ENCODE results near the gene GCG. TPM values are rescaled to one million over a fixed set of nuclear protein-coding genes. Genes with fewer than 3 reads are reported as not detected.

GCG gene
- total and polyA plus RNA-seq, 4 donors: not detected

DNA sequence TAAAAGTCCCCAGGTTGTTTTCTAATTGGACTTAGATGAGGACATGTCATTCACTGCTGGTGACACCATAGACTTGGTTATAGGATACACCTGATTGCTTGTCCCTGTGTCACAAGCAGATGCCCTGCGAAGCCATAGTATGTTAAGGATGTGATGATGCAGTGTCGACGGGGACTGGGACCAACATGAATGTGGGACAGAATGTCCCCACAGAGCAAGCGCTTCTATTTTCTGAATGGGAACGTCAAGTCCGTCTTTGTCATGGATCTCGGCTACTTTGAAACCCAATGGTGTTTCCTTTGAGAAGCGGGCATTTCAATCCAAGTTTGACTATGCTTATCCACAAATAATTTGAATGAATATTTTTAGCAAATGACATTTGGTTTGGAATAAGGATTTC lies 2.1 kb downstream of the GCG start:
- H3K36me3 ChIP-seq (ENCODE audit: control insufficient read depth in 4 of 4, insufficient read depth in 3 of 4, low read depth in 1 of 4, low read length in 3 of 4): no peaks in the 10 kb centered on the region
- no peak overlapping the region for H3K9ac ChIP-seq (ENCODE audit: low read depth in 1 of 2, low read length in 2 of 2)
- H3K27me3 ChIP-seq (ENCODE audit: control insufficient read depth in 4 of 4, insufficient read depth in 4 of 4, low read length in 3 of 4): peaks cover 0 to 8% (median 0%) of the 10 kb centered on the region in 4 donors
- 79% methylated on average over 8 of the region's 8 CpGs for WGBS
- H3K27ac ChIP-seq (ENCODE audit: low read depth in 1 of 2, low read length in 2 of 2): no peak overlapping the region
- H3K4me3 ChIP-seq (ENCODE audit: low read depth in 1 of 3, low read length in 3 of 3): no peak overlapping the region
- no peaks in the 10 kb centered on the region for H3K4me1 ChIP-seq (ENCODE audit: control insufficient read depth in 4 of 4, insufficient read depth in 4 of 4, low read length in 3 of 4)
- H3K9me3 ChIP-seq (ENCODE audit: control insufficient read depth in 4 of 4, low read length in 3 of 4): no peaks in the 10 kb centered on the region
- DNase-seq (ENCODE audit: low spot score): no peak
- TF ChIP-seq, protein P1, sequence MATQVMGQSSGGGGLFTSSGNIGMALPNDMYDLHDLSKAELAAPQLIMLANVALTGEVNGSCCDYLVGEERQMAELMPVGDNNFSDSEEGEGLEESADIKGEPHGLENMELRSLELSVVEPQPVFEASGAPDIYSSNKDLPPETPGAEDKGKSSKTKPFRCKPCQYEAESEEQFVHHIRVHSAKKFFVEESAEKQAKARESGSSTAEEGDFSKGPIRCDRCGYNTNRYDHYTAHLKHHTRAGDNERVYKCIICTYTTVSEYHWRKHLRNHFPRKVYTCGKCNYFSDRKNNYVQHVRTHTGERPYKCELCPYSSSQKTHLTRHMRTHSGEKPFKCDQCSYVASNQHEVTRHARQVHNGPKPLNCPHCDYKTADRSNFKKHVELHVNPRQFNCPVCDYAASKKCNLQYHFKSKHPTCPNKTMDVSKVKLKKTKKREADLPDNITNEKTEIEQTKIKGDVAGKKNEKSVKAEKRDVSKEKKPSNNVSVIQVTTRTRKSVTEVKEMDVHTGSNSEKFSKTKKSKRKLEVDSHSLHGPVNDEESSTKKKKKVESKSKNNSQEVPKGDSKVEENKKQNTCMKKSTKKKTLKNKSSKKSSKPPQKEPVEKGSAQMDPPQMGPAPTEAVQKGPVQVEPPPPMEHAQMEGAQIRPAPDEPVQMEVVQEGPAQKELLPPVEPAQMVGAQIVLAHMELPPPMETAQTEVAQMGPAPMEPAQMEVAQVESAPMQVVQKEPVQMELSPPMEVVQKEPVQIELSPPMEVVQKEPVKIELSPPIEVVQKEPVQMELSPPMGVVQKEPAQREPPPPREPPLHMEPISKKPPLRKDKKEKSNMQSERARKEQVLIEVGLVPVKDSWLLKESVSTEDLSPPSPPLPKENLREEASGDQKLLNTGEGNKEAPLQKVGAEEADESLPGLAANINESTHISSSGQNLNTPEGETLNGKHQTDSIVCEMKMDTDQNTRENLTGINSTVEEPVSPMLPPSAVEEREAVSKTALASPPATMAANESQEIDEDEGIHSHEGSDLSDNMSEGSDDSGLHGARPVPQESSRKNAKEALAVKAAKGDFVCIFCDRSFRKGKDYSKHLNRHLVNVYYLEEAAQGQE (IDR thresholded peaks at IDR 0.05): no peak
- no peak for TF ChIP-seq SP1 (IDR thresholded peaks at IDR 0.05)
- TF ChIP-seq, protein P2, sequence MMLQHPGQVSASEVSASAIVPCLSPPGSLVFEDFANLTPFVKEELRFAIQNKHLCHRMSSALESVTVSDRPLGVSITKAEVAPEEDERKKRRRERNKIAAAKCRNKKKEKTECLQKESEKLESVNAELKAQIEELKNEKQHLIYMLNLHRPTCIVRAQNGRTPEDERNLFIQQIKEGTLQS (IDR thresholded peaks at IDR 0.05): no peak
- TF ChIP-seq, protein P3, sequence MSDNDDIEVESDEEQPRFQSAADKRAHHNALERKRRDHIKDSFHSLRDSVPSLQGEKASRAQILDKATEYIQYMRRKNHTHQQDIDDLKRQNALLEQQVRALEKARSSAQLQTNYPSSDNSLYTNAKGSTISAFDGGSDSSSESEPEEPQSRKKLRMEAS (IDR thresholded peaks at IDR 0.05): no peak

DNA sequence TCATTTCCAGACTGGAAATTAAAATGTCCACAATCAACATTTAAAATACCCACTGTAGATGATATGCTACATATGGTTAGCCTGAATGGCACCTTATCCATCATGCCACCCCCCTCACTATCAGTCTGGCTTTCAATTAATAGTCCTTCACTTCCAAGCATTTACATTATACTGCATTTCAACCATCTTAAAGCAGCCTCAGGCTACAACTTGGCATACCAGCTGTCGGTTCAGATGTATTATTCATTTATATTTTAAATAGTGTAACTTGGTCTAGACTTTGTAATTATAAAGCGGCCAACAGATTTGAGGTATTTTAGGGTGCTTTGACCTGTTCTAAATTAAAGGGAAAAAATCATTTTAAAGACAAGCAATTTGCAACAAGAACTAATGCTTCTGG lies 2.6 kb downstream of the GCG start:
- Histone ChIP-seq H3K36me3 (ENCODE audit: control insufficient read depth in 4 of 4, insufficient read depth in 3 of 4, low read depth in 1 of 4, low read length in 3 of 4) (no peaks in the 10 kb centered on the region), H3K9ac (ENCODE audit: low read depth in 1 of 2, low read length in 2 of 2) (no peak overlapping the region), H3K9me3 (ENCODE audit: control insufficient read depth in 4 of 4, low read length in 3 of 4) (no peaks in the 10 kb centered on the region), H3K27me3 (ENCODE audit: control insufficient read depth in 4 of 4, insufficient read depth in 4 of 4, low read length in 3 of 4) (peaks cover 0 to 8% (median 0%) of the 10 kb centered on the region in 4 donors), H3K27ac (ENCODE audit: low read depth in 1 of 2, low read length in 2 of 2) (no peak overlapping the region), H3K4me1 (ENCODE audit: control insufficient read depth in 4 of 4, insufficient read depth in 4 of 4, low read length in 3 of 4) (no peaks in the 10 kb centered on the region), H3K4me3 (ENCODE audit: low read depth in 1 of 3, low read length in 3 of 3) (no peak overlapping the region)
- TF ChIP-seq, protein P2 (IDR thresholded peaks at IDR 0.05): no peak
- TF ChIP-seq FOXA2 (IDR thresholded peaks at IDR 0.05): no peak
- WGBS: 81% methylated on average over 2 of the region's 2 CpGs
- no peak for DNase-seq (ENCODE audit: low spot score)

DNA sequence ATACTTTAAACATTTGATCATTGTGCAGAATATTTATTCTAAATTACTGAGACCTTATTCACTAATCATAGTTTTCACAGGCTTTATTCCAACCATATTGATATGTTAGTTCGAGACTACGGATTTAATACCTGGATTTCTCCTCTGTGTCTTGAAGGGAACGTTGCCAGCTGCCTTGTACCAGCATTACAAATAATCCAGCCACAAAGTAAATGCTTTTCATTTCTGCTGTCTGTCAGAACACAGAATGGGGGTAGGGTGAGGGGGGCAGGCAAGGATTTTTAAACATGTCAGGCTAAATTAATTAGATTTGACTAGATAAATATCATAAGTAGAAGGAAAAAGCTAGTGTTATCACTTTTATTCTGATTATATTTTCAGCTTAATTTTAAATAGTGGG lies 3.1 kb downstream of the GCG start:
- no peak for DNase-seq (ENCODE audit: low spot score)
- peaks cover 0 to 8% (median 0%) of the 10 kb centered on the region in 4 donors for H3K27me3 ChIP-seq (ENCODE audit: control insufficient read depth in 4 of 4, insufficient read depth in 4 of 4, low read length in 3 of 4)
- H3K9me3 ChIP-seq (ENCODE audit: control insufficient read depth in 4 of 4, low read length in 3 of 4): no peaks in the 10 kb centered on the region
- no peak overlapping the region for H3K27ac ChIP-seq (ENCODE audit: low read depth in 1 of 2, low read length in 2 of 2)
- 68% methylated on average over 3 of the region's 3 CpGs for WGBS
- H3K9ac ChIP-seq (ENCODE audit: low read depth in 1 of 2, low read length in 2 of 2): no peak overlapping the region
- H3K36me3 ChIP-seq (ENCODE audit: control insufficient read depth in 4 of 4, insufficient read depth in 3 of 4, low read depth in 1 of 4, low read length in 3 of 4): no peaks in the 10 kb centered on the region
- TF ChIP-seq, protein P1 (IDR thresholded peaks at IDR 0.05): no peak
- TF ChIP-seq, protein P2 (IDR thresholded peaks at IDR 0.05): no peak
- TF ChIP-seq TAF1 (conservative IDR thresholded peaks at IDR 0.05) (no peak), HNF4A (conservative IDR thresholded peaks at IDR 0.05) (no peak), NR2F2 (IDR thresholded peaks at IDR 0.05) (no peak)
- TF ChIP-seq, protein P4, sequence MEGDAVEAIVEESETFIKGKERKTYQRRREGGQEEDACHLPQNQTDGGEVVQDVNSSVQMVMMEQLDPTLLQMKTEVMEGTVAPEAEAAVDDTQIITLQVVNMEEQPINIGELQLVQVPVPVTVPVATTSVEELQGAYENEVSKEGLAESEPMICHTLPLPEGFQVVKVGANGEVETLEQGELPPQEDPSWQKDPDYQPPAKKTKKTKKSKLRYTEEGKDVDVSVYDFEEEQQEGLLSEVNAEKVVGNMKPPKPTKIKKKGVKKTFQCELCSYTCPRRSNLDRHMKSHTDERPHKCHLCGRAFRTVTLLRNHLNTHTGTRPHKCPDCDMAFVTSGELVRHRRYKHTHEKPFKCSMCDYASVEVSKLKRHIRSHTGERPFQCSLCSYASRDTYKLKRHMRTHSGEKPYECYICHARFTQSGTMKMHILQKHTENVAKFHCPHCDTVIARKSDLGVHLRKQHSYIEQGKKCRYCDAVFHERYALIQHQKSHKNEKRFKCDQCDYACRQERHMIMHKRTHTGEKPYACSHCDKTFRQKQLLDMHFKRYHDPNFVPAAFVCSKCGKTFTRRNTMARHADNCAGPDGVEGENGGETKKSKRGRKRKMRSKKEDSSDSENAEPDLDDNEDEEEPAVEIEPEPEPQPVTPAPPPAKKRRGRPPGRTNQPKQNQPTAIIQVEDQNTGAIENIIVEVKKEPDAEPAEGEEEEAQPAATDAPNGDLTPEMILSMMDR (IDR thresholded peaks at IDR 0.05; ENCODE audit: low read depth, low read length, missing input control): no peak
- H3K4me3 ChIP-seq (ENCODE audit: low read depth in 1 of 3, low read length in 3 of 3): no peak overlapping the region
- H3K4me1 ChIP-seq (ENCODE audit: control insufficient read depth in 4 of 4, insufficient read depth in 4 of 4, low read length in 3 of 4): no peaks in the 10 kb centered on the region
